Measurements from ENCODE around the gene RRP9. TPM values are rescaled to one million over a fixed set of nuclear protein-coding genes. Genes with fewer than 3 reads are reported as not detected.
A peak's percentile ranks its signal among the peaks of the same experiment; 100 is the strongest.

Gene RRP9
- total and polyA plus RNA-seq, 4 experiments from 2014 or later: 15.2 to 20.7 (median 18.3) TPM

GRCh38 chr3:51971350-51971749 is 29.6 kb upstream of the RRP9 start:
- peaks cover 32% of the 10 kb centered on the region for H3K4me1 ChIP-seq (ENCODE audit: insufficient read depth, low read length)
- DNase-seq: peak in 1 of 5 donors; percentile 24
- H3K9me3 ChIP-seq (ENCODE audit: control insufficient read depth in 1 of 2, low read length in 2 of 2): no peaks in the 10 kb centered on the region
- H3K27ac ChIP-seq (ENCODE audit: low read depth, low read length): no peak overlapping the region
- intact Hi-C loops (cut with micrococcal nuclease): loop anchor here (5.0 kb wide), 1 partner anchor 1734 kb away; the partner anchor contains the start of gene GNAI2
- Mint-ChIP-seq H3K36me3 (peaks cover 0 to 6% of the 10 kb centered on the region in 2 donors), H3K9me3 (no peaks in the 10 kb centered on the region), H3K27me3 (no peaks in the 10 kb centered on the region), H3K27ac (peak overlapping the region in 2 of 7 donors; percentile 41 to 76), H3K4me3 (peak overlapping the region in 5 of 8 donors; percentile 31 to 69 (median 59)), H3K4me1 (peaks cover 22 to 58% (median 40%) of the 10 kb centered on the region in 4 donors)
- H3K36me3 ChIP-seq (ENCODE audit: insufficient read depth, low read length): no peaks in the 10 kb centered on the region
- ChIA-PET CTCF (ENCODE audit: partially characterized antibody) (interaction anchor here (3.1 kb wide), 1 partner anchor 11 kb away, joined by 14 read pairs; the partner anchor contains the start of gene ACY1), POLR2A (ENCODE audit: partially characterized antibody) (no interaction called here)
- no peak overlapping the region for H3K4me3 ChIP-seq (ENCODE audit: low read length in 2 of 2)
- no peaks in the 10 kb centered on the region for H3K27me3 ChIP-seq (ENCODE audit: insufficient read depth, low read length)

GRCh38 chr3:51970606-51971300 is 29.0 kb upstream of the RRP9 start:
- CTCF ChIA-PET (ENCODE audit: partially characterized antibody): interaction anchor here (2.6 to 3.1 kb wide), 2 partner anchors 12 to 26 kb away, joined by 6 to 14 read pairs; partner anchors contain the start of gene ACY1
- intact Hi-C loops (cut with micrococcal nuclease): loop anchor here (5.0 kb wide), 1 partner anchor 1733 kb away; the partner anchor contains the start of gene GNAI2
- Mint-ChIP-seq H3K4me3 (peak overlapping the region in 2 of 8 donors; percentile 57 to 69), H3K27ac (peak overlapping the region in 2 of 7 donors; percentile 38 to 60), H3K4me1 (peaks cover 22 to 57% (median 39%) of the 10 kb centered on the region in 4 donors), H3K27me3 (no peaks in the 10 kb centered on the region), H3K36me3 (peaks cover 0 to 6% of the 10 kb centered on the region in 2 donors), H3K9me3 (no peaks in the 10 kb centered on the region)
- no peaks in the 10 kb centered on the region for H3K36me3 ChIP-seq (ENCODE audit: insufficient read depth, low read length)
- H3K4me3 ChIP-seq (ENCODE audit: low read length in 2 of 2): no peak overlapping the region
- DNase-seq: no peak
- H3K27me3 ChIP-seq (ENCODE audit: insufficient read depth, low read length): no peaks in the 10 kb centered on the region
- no peaks in the 10 kb centered on the region for H3K9me3 ChIP-seq (ENCODE audit: control insufficient read depth in 1 of 2, low read length in 2 of 2)
- H3K27ac ChIP-seq (ENCODE audit: low read depth, low read length): no peak overlapping the region
- peaks cover 34% of the 10 kb centered on the region for H3K4me1 ChIP-seq (ENCODE audit: insufficient read depth, low read length)
- POLR2A ChIA-PET (ENCODE audit: partially characterized antibody): interaction anchor here (1.1 to 6.2 kb wide), 2 partner anchors 9 to 11 kb away, joined by 3 to 28 read pairs; partner anchors contain the start of gene ACY1

- H3K27me3 Mint-ChIP-seq: no peaks in the 10 kb centered on the region
- CTCF ChIA-PET (ENCODE audit: partially characterized antibody): interaction anchor here (2.6 to 3.1 kb wide), 2 partner anchors 13 to 25 kb away, joined by 6 to 14 read pairs; partner anchors contain the start of gene ACY1
- peaks cover 31% of the 10 kb centered on the region for H3K4me1 ChIP-seq (ENCODE audit: insufficient read depth, low read length)
- no peaks in the 10 kb centered on the region for H3K27me3 ChIP-seq (ENCODE audit: insufficient read depth, low read length)
- intact Hi-C loops (cut with micrococcal nuclease): loop anchor here (5.0 kb wide), 1 partner anchor 1733 kb away; the partner anchor contains the start of gene GNAI2
- peak overlapping the region in 1 of 8 donors; percentile 11 for H3K4me3 Mint-ChIP-seq
- no peaks in the 10 kb centered on the region for H3K9me3 Mint-ChIP-seq
- no peak for DNase-seq
- H3K27ac ChIP-seq (ENCODE audit: low read depth, low read length): no peak overlapping the region
- no peak overlapping the region for H3K4me3 ChIP-seq (ENCODE audit: low read length in 2 of 2)
- peaks cover 0 to 6% of the 10 kb centered on the region in 2 donors for H3K36me3 Mint-ChIP-seq
- H3K36me3 ChIP-seq (ENCODE audit: insufficient read depth, low read length): no peaks in the 10 kb centered on the region
- POLR2A ChIA-PET (ENCODE audit: partially characterized antibody): interaction anchor here (1.1 to 6.2 kb wide), 4 partner anchors 8 to 26 kb away, joined by 3 to 28 read pairs (median 8); partner anchors contain the start of genes ACY1 and RPL29
- H3K9me3 ChIP-seq (ENCODE audit: control insufficient read depth in 1 of 2, low read length in 2 of 2): no peaks in the 10 kb centered on the region
- peaks cover 21 to 59% (median 40%) of the 10 kb centered on the region in 4 donors for H3K4me1 Mint-ChIP-seq
- peak overlapping the region in 2 of 7 donors; percentile 10 to 60 for H3K27ac Mint-ChIP-seq
Observed at GRCh38 chr3:51969841-51970240, 28.1 kb upstream of the RRP9 start.

- Mint-ChIP-seq H3K4me1 (peaks cover 18 to 53% (median 36%) of the 10 kb centered on the region in 4 donors), H3K27ac (peak overlapping the region; percentile 4 to 94 (median 62)), H3K9me3 (no peaks in the 10 kb centered on the region), H3K27me3 (no peaks in the 10 kb centered on the region), H3K36me3 (peaks cover 0 to 6% of the 10 kb centered on the region in 2 donors), H3K4me3 (peak overlapping the region; percentile 10 to 94 (median 63))
- Histone ChIP-seq H3K36me3 (ENCODE audit: insufficient read depth, low read length) (no peaks in the 10 kb centered on the region), H3K27ac (ENCODE audit: low read depth, low read length) (no peak overlapping the region), H3K4me3 (ENCODE audit: low read length in 2 of 2) (no peak overlapping the region), H3K9me3 (ENCODE audit: control insufficient read depth in 1 of 2, low read length in 2 of 2) (no peaks in the 10 kb centered on the region), H3K27me3 (ENCODE audit: insufficient read depth, low read length) (no peaks in the 10 kb centered on the region), H3K4me1 (ENCODE audit: insufficient read depth, low read length) (peaks cover 24% of the 10 kb centered on the region)
- ChIA-PET CTCF (ENCODE audit: partially characterized antibody) (interaction anchor here (1.0 to 3.1 kb wide), 3 partner anchors 14 to 28 kb away, joined by 3 to 14 read pairs (median 6); partner anchors contain the start of genes ACY1, PARP3 and RRP9), POLR2A (ENCODE audit: partially characterized antibody) (interaction anchor here (0.6 to 6.2 kb wide), 7 partner anchors 7 to 45 kb away, joined by 3 to 28 read pairs (median 10); partner anchors contain the start of genes ABHD14A, ABHD14B, ACY1 and PARP3)
- peak in 1 of 5 donors; percentile 27 for DNase-seq
- intact Hi-C loops (cut with micrococcal nuclease): no loop called here
Observed at GRCh38 chr3:51968883-51969678, 27.4 kb upstream of the RRP9 start.

GRCh38 chr3:51968170-51968775 is 26.6 kb upstream of the RRP9 start:
- peak in 1 of 5 donors; percentile 41 for DNase-seq
- peak overlapping the region; percentile 56 for H3K27ac ChIP-seq (ENCODE audit: low read depth, low read length)
- Mint-ChIP-seq H3K4me3 (peak overlapping the region; percentile 72 to 94 (median 83)), H3K4me1 (peaks cover 15 to 45% (median 30%) of the 10 kb centered on the region in 4 donors), H3K27me3 (no peaks in the 10 kb centered on the region), H3K36me3 (peaks cover 0 to 1% of the 10 kb centered on the region in 2 donors), H3K9me3 (no peaks in the 10 kb centered on the region), H3K27ac (peak overlapping the region; percentile 47 to 89 (median 85))
- no peaks in the 10 kb centered on the region for H3K27me3 ChIP-seq (ENCODE audit: insufficient read depth, low read length)
- H3K4me3 ChIP-seq (ENCODE audit: low read length in 2 of 2): peak overlapping the region in 1 of 2 donors; percentile 55
- ChIA-PET CTCF (ENCODE audit: partially characterized antibody) (interaction anchor here (1.0 to 3.1 kb wide), 3 partner anchors 14 to 27 kb away, joined by 3 to 14 read pairs (median 6); partner anchors contain the start of genes ACY1, PARP3 and RRP9), POLR2A (ENCODE audit: partially characterized antibody) (interaction anchor here (1.0 to 6.2 kb wide), 8 partner anchors 7 to 186 kb away, joined by 3 to 28 read pairs (median 8); partner anchors contain the start of genes ABHD14A, ABHD14B, ACY1 and DUSP7)
- H3K36me3 ChIP-seq (ENCODE audit: insufficient read depth, low read length): no peaks in the 10 kb centered on the region
- peaks cover 22% of the 10 kb centered on the region for H3K4me1 ChIP-seq (ENCODE audit: insufficient read depth, low read length)
- intact Hi-C loops (cut with micrococcal nuclease): no loop called here
- H3K9me3 ChIP-seq (ENCODE audit: control insufficient read depth in 1 of 2, low read length in 2 of 2): no peaks in the 10 kb centered on the region

GRCh38 chr3:51967384-51968169 is 25.9 kb upstream of the RRP9 start, which contains the start of gene PCBP4:
Gene PCBP4, minus strand, starts transcription at chr3:51967454. Its CDS starts 6,214 bp downstream, at chr3:51961240.
- Histone ChIP-seq H3K4me3 (ENCODE audit: low read length in 2 of 2) (peak within 1 kb of the TSS; percentile 63 to 65), H3K36me3 (ENCODE audit: insufficient read depth, low read length) (no peaks in the 10 kb centered on the region), H3K4me1 (ENCODE audit: insufficient read depth, low read length) (peaks cover 22% of the 10 kb centered on the region), H3K27me3 (ENCODE audit: insufficient read depth, low read length) (no peaks in the 10 kb centered on the region), H3K9me3 (ENCODE audit: control insufficient read depth in 1 of 2, low read length in 2 of 2) (no peaks in the 10 kb centered on the region), H3K27ac (ENCODE audit: low read depth, low read length) (peak within 1 kb of the TSS; percentile 57)
- peak in 3 of 5 donors; percentile 32 to 48 (median 43) for DNase-seq
- intact Hi-C loops (cut with micrococcal nuclease): loop anchor here (1.0 kb wide), 1 partner anchor 25 kb away; the partner anchor contains the start of gene PARP3
- Mint-ChIP-seq H3K27me3 (no peaks in the 10 kb centered on the region), H3K36me3 (peaks cover 0 to 1% of the 10 kb centered on the region in 2 donors), H3K4me3 (peak within 1 kb of the TSS; percentile 81 to 94 (median 83)), H3K4me1 (peaks cover 15 to 40% (median 29%) of the 10 kb centered on the region in 4 donors), H3K27ac (peak within 1 kb of the TSS; percentile 68 to 94 (median 85)), H3K9me3 (no peaks in the 10 kb centered on the region)
- ChIA-PET POLR2A (ENCODE audit: partially characterized antibody) (interaction anchor here (0.6 to 6.2 kb wide), 10 partner anchors 8 to 234 kb away, joined by 3 to 28 read pairs (median 4); partner anchors contain the start of genes ABHD14A, ABHD14B, ACY1 and DUSP7), CTCF (ENCODE audit: partially characterized antibody) (no interaction called here)
